ENCODE data around the gene TAS1R3.
A peak's percentile ranks its signal among the peaks of the same experiment; 100 is the strongest.

Gene TAS1R3

GRCh38 chr1:1340791-1341548, 9.9 kb downstream of the TAS1R3 start:
- DNase-seq, result no peak

DNA sequence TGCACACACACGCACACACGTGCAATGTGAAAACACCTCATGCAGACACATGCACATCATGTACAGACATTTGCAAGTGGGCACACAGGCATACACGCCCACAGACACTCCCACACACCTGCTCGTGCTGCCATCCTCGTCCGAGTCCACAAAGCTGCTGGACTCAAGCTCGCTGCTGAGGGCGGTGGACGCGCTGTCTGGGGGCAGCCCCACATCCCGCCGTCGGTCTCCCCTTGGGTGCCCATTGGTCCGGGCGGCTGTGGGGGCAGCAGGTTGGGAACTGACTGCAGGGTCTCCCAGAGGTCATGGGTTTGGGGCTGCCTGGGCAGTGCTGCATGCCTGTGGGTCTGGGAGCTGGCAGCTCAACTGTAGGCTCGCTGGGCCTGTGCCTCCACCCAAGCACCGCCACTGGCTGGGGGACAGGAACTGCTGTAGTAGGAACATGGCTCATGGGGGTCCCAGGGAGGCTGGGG, 10.5 kb downstream of the TAS1R3 start:
- DNase-seq, result no peak

DNA sequence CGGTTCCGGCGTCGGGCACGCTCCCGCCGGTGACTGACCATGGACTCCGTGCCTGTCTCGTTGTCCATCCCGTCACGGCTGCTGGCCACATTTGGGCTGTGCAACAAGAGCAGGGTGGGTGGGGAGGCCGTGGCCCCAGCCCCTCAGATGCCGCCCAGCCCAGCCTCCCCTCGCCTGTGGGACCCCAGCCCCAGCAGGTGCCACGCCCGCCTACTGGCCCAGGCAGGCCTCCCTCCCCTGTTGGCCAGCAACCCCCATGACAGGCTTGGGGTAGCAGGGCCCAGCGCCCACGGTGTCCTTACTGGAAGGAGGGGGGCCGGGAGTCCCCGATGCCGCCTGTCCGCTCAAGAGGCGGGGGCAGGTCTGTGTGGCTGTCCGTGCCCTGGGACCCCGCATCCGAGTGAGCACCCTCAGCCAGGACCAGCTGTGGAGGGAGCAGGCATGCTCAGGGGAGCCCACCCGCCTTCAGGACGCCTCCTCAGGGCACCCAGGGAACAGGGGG, 11.0 kb downstream of the TAS1R3 start:
- DNase-seq, result no peak

DNA sequence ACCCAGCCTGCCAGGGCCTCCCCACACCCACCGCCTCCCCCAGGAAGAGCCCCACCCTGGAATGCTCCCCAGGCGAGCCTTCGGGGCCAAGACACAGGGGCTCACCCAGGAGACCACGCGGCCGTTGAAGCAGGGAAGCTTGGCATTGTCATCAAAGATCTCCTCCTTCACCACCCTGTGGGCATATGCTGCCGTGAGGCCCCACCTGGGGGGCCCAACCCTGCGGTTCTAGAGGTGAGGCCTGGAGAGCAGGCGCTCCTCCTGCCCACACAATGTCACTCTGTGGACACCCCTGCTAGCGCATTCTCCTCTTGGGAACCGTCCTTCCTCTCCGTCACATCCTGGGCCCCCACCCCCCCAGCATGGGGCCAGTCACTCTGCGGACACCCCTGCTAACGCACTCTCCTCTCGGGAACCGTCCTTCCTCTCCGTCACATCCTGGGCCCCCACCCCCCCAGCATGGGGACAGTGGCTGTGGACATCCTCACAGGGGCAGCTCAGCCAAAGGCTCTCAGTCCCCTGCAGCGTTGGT, 11.6 kb downstream of the TAS1R3 start:
- DNase-seq, result no peak

DNA sequence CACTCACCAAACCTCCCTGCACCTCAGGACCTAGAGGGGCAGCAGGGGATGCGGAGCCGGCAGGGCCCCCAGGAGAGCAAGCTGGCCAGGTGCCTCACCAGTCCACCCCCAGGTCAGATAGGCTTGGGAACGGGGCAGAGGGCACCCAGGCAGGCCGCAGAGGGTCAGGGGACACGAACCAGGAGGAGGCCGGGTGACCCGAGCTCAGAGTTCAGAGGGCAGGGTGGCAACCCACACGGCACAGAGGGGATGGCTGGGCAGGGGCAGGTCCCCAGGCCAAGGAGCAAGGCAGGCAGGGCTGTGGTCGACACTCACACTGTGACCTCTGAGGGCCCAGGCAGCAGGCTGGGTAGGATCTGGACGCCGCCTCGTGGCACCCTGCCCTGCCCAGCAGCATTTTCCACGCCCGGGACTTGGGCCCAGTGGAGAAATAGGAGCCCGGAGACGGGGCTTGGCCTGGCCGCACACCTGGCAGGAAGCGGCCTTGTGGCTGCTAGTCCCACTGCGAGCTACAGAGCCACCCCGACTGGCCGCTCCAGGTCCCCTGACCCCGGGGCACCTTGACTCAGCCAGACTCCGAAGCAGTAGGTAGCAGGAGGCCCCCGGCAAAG, 12.8 kb downstream of the TAS1R3 start:
- DNase-seq, result no peak

GRCh38 chr1:1344655-1345361, 13.7 kb downstream of the TAS1R3 start:
- no peak for DNase-seq

GRCh38 chr1:1345384-1345783, 14.3 kb downstream of the TAS1R3 start:
- no peak for DNase-seq

- no peak for DNase-seq
Observed at GRCh38 chr1:1345860-1346500, 14.9 kb downstream of the TAS1R3 start.

DNA sequence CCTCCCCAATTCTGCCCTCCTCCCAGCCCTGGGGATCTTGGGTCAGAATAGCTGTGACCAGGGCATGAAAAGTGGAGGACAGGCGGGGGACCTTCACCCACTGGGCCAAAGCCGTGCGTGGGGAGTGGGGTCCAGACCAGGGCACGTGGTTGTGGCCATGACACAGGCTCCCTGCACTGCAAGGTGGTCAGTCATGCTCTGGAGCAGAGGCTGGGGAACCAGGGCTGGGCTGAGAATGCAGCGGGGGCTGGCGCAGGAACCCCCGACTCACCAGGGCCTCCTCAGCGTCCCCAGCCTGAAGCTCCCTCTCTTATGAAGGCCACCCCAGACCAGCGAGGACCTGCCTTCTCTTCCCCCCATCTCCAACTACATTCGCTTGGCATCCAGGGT, 15.4 kb downstream of the TAS1R3 start:
- no peak for DNase-seq

DNA sequence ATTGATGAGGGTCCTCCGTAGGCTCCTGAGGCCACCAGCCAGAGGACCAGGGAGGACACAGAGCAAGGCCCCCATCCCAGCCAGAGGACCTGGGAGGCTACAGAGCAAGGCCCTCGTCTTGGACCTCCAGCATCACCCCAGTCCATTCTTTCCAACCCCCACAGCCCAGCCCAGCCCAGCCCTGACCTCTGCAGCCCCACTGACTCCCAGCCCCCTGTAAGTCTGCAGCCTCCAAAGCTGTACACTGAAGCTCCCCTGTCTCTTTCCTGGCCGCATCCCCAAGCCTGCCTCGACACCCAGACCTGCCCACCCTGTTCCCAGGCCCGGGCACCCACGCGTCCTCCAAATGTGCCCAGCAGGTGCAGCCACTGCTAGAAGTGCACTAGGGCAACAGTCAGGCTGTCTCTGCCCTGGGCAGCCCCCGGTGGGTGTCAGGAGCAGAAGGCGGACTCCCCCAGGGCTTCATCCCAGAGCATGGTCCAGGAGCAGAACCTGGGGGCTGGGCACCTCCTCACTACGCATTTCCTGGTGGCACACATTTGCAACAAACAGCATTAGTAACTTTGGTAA, 16.0 kb downstream of the TAS1R3 start:
- no peak for DNase-seq

- DNase-seq, result no peak
Observed at GRCh38 chr1:1347663-1348419, 16.8 kb downstream of the TAS1R3 start.

- no peak for DNase-seq
Observed at GRCh38 chr1:1348420-1349255, 17.6 kb downstream of the TAS1R3 start.

DNA sequence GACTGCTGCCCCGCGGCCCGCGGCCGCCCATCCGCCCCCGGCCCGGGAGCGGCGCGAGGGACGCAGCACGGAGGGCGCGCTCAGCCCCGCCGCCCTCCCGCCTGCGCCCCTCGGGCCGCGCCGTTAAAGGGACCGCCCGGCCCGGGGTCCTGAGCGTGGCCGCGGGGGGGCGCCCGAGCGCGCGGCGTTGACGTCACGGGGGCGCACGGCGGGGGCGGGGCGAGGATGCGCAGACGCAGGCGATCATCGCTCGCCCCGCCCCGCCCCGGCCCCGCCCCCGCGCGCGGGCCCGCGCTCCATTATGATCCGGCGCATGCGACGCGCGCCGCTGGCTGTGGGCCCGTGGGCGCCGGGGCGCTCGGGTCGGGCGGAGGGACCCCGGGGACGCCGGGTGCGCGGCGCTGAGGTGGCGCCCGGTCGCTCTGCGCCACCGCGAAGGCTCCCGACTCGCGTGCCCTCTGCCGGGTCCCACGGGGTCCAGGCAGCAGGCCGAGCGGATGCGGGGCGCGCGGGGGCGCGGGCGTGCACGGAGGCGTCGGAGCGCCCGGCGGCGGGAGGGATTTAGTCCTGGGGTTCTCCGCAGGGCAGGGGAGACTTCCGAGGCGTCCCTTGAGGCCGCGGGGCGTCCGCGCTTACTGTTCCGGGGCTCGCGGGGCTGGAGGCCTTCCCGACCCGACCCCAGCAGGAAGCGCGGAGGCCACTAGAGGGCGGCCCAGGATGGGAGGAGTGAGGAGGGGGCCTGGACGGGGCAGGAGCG, 18.4 kb downstream of the TAS1R3 start, which contains the start of gene DVL1:
DVL1 (minus strand) TSS at position 163 of the 757 bp plus-strand sequence. CDS start 353 bp downstream, outside the sequence.
- DNase-seq, result peak; percentile 62 to 75

- no peak for DNase-seq
Observed at GRCh38 chr1:1351511-1352427, 20.7 kb downstream of the TAS1R3 start.

GRCh38 chr1:1352786-1353388, 21.8 kb downstream of the TAS1R3 start:
- no peak for DNase-seq

- no peak for DNase-seq
Observed at GRCh38 chr1:1353389-1354151, 22.5 kb downstream of the TAS1R3 start.

Data from NCI-H1930 (cell line).